Heart left ventricle (tissue), 16 donors: ENCODE results near the gene PTPRN2. TPM values are rescaled to one million over a fixed set of nuclear protein-coding genes. Genes with fewer than 3 reads are reported as not detected.

Experiments used
- ATAC-seq, 4 donors: fragments of 200-7000 bp; cut with Tn5 transposase; one replicate each; pipeline ENCODE4 v1.9.1; 2020 to 2022; ENCODE audit warnings: moderate library complexity in 4 of 4, mild to moderate bottlenecking in 3 of 4, moderate number of reproducible peaks in 1 of 4
- DNase-seq, 5 donors: peaks; one replicate each; pipeline ENCODE4 v3.0.0-alpha.2; 2020
- H3K27ac ChIP-seq, 12 donors: fragments of 200-600 bp; sonication (generic) in 4 of 12; one replicate each; pipeline versions ENCODE4 v1.5.0 to v1.8.0; 2016 to 2022; ENCODE audit warnings: mild to moderate bottlenecking in 2 of 12
- H3K27me3 ChIP-seq, 9 donors: fragments of 200-600 bp; sonication (generic) in 2 of 9; one replicate each; pipeline versions ENCODE4 v1.5.1 to v1.8.0; 2016 to 2022; ENCODE audit warnings: mild to moderate bottlenecking in 3 of 9
- H3K36me3 ChIP-seq, 9 donors: fragments of 200-600 bp; sonication (generic) in 2 of 9; one replicate each; pipeline versions ENCODE4 v1.5.0 to v1.8.0; 2018 to 2022; ENCODE audit warnings: mild to moderate bottlenecking in 2 of 9
- H3K4me1 ChIP-seq, 12 donors: fragments of 200-600 bp; sonication (generic) in 4 of 12; one replicate each; pipeline versions ENCODE4 v1.5.0 to v1.8.0; 2016 to 2022; ENCODE audit warnings: mild to moderate bottlenecking in 3 of 12
- H3K4me3 ChIP-seq, 12 donors: fragments of 200-600 bp; sonication (generic) in 4 of 12; one replicate each; pipeline versions ENCODE4 v1.5.0 to v1.8.0; 2017 to 2022; ENCODE audit warnings: mild to moderate bottlenecking in 9 of 12, moderate library complexity in 4 of 12
- H3K9me3 ChIP-seq, 12 donors: fragments of 200-600 bp; sonication (generic) in 4 of 12; one replicate each; pipeline versions ENCODE4 v1.5.0 to v1.8.0; 2016 to 2022; ENCODE audit warnings: mild to moderate bottlenecking in 1 of 12
- CTCF ChIP-seq, 12 donors: fragments of 200-600 bp; sonication (generic) in 4 of 12; IDR thresholded peaks; one replicate each; pipeline versions ENCODE4 v1.5.0 to v1.8.0; 2018 to 2022; ENCODE audit warnings: antibody characterized with exemption in 12 of 12, mild to moderate bottlenecking in 5 of 12
- POLR2A ChIP-seq, 2 donors: fragments of 450-650 bp; IDR thresholded peaks; one replicate each; pipeline ENCODE4 v1.6.1; 2017; ENCODE audit warnings: antibody characterized with exemption in 2 of 2, mild to moderate bottlenecking in 2 of 2, moderate library complexity in 2 of 2
- WGBS, 4 donors: extraction: QIAGEN DNeasy Blood & Tissue Kit in 2 of 4; methylation state at CpG; one replicate each; pipeline versions ENCODE4 v1.1.5 to v1.1.7; 2013 to 2018; 5-methylcytosine and 5-hydroxymethylcytosine counted together
- intact Hi-C, 10 donors: fragments of 100-400 bp; cut with DNase I; formaldehyde crosslinking; loops; one replicate each; pipeline versions ENCODE4 v1.11.1 to v1.14.2; 2022
- polyA plus RNA-seq, 2 donors: library from polyadenylated mRNA; stranded (reverse); fragments of 200-250 nt; gene quantifications; one replicate each; pipeline ENCODE4 v1.2.3, GENCODE V29; 2013
- total RNA-seq, 9 donors: library from RNA; depleted of rRNA in 2 of 9; stranded (reverse); fragments of >200 nt in 2 of 9; fragmentation: NEBNext Ultra II Directional in 3 of 9; extraction: Animal tissue kit (Norgen Biotek cat#: 25700) in 3 of 9; gene quantifications; one replicate each; pipeline versions ENCODE4 v1.1.0 to v1.2.4, GENCODE V29; 2016 to 2023
- donor health status: ischemic (EF 13 %, LVEDD 7.1; RV severe dilation, severe dysfunction).
- donor health status: healthy with polysubstance abuse.
- donor health status: DM: no; HTN: yes; CAD: no.
- donor health status: DM: no; HTN: no; CAD: no.
- donor health status: ischemic (EF 25% LVEDD 6.9; RV normal size, moderate dysfunction).
- donor health status: ischemic (EF 25% LVEDD 5.7; RV mildly dilated, moderate dysfunction).
- donor health status: healthy.
- donor health status: DM: yes; HTN: yes; CAD: no.
- donor health status: ischemic (EF 35%, LVEDD 5.7; RV mildly dilated, moderate dysfunction).
- donor health status: nonischemic (EF 11% LVEDD 7.7; RV severe dilation, severe dysfunction).
- donor health status: DM: yes; HTN: yes; CAD: no.
- donor health status: PGD.
- donor health status: ischemic (EF 29% LVEDD 5.4; RV normal size, mild dysfunction).
- donor health status: nonischemic (EF 23%, LVEDD 6.1; RV moderate dilation, normal function).

PTPRN2 gene
- total and polyA plus RNA-seq, 11 donors = 0.61 to 2.3 (median 1.3) TPM

GRCh38 chr7:157811946-157812345 lies 775.7 kb downstream of the PTPRN2 start:
- Histone ChIP-seq H3K36me3 (no peaks in the 10 kb centered on the region), H3K9me3 (peaks cover 0 to 11% (median 0%) of the 10 kb centered on the region in 12 donors), H3K27ac (no peak overlapping the region), H3K4me1 (no peaks in the 10 kb centered on the region), H3K27me3 (peaks cover 0 to 4% (median 0%) of the 10 kb centered on the region in 9 donors), H3K4me3 (no peak overlapping the region)
- 76 to 89% (median 85%) methylated on average over 16 of the region's 16 CpGs for WGBS, 4 donors
- no peak for TF ChIP-seq CTCF (IDR thresholded peaks at IDR 0.05)
- no peak for TF ChIP-seq POLR2A (IDR thresholded peaks at IDR 0.05)
- intact Hi-C loops = no loop called here
- ATAC-seq = no peak
- DNase-seq = peak in 1 of 5 donors; percentile 53

GRCh38 chr7:157809863-157810851 lies 777.5 kb downstream of the PTPRN2 start:
- DNase-seq (peak in 2 of 5 donors; percentile 9 to 55), ATAC-seq (no peak)
- Histone ChIP-seq H3K4me1 (no peaks in the 10 kb centered on the region), H3K36me3 (no peaks in the 10 kb centered on the region), H3K4me3 (no peak overlapping the region), H3K9me3 (peaks cover 0 to 11% (median 0%) of the 10 kb centered on the region in 12 donors), H3K27me3 (peaks cover 0 to 4% (median 0%) of the 10 kb centered on the region in 9 donors), H3K27ac (no peak overlapping the region)
- intact Hi-C loops = no loop called here
- 93 to 95% (median 95%) methylated on average over 47 to 55 of the region's 55 CpGs for WGBS, 4 donors
- TF ChIP-seq POLR2A (IDR thresholded peaks at IDR 0.05) = no peak
- no peak for TF ChIP-seq CTCF (IDR thresholded peaks at IDR 0.05)

- DNase-seq (peak in 2 of 5 donors; percentile 9 to 49), ATAC-seq (no peak)
- H3K9me3 ChIP-seq = peaks cover 0 to 11% (median 0%) of the 10 kb centered on the region in 12 donors
- 93 to 95% (median 93%) methylated on average over 23 to 35 of the region's 35 CpGs for WGBS, 4 donors
- intact Hi-C loops = no loop called here
- H3K27ac ChIP-seq = no peak overlapping the region
- H3K36me3 ChIP-seq = no peaks in the 10 kb centered on the region
- no peak overlapping the region for H3K4me3 ChIP-seq
- H3K27me3 ChIP-seq = peaks cover 0 to 4% (median 0%) of the 10 kb centered on the region in 9 donors
- no peaks in the 10 kb centered on the region for H3K4me1 ChIP-seq
- TF ChIP-seq CTCF (IDR thresholded peaks at IDR 0.05) = no peak
- TF ChIP-seq POLR2A (IDR thresholded peaks at IDR 0.05) = no peak
Measured at GRCh38 chr7:157809154-157809862, 778.3 kb downstream of the PTPRN2 start.

GRCh38 chr7:157808042-157808441 lies 779.6 kb downstream of the PTPRN2 start:
- Histone ChIP-seq H3K27ac (no peak overlapping the region), H3K4me3 (no peak overlapping the region), H3K27me3 (peaks cover 0 to 4% (median 0%) of the 10 kb centered on the region in 9 donors), H3K9me3 (peaks cover 0 to 11% (median 0%) of the 10 kb centered on the region in 12 donors), H3K36me3 (no peaks in the 10 kb centered on the region), H3K4me1 (no peaks in the 10 kb centered on the region)
- ATAC-seq = no peak
- no peak for TF ChIP-seq POLR2A (IDR thresholded peaks at IDR 0.05)
- TF ChIP-seq CTCF (IDR thresholded peaks at IDR 0.05) = no peak
- 93 to 97% (median 94%) methylated on average over 9 of the region's 9 CpGs for WGBS, 4 donors
- peak in 2 of 5 donors; percentile 1 to 28 for DNase-seq
- intact Hi-C loops = no loop called here
